ENCODE measurements around the gene PTTG1IP2. TPM values are rescaled to one million over a fixed set of nuclear protein-coding genes. Genes with fewer than 3 reads are reported as not detected.
"Not testable (repeated sequence)": the region's sequence is repeated elsewhere in the genome, so short reads cannot be mapped to it uniquely, and the experiment has no call there.

PTTG1IP2 gene
- total RNA-seq, 2 experiments from 2014 or later: not detected

DNA sequence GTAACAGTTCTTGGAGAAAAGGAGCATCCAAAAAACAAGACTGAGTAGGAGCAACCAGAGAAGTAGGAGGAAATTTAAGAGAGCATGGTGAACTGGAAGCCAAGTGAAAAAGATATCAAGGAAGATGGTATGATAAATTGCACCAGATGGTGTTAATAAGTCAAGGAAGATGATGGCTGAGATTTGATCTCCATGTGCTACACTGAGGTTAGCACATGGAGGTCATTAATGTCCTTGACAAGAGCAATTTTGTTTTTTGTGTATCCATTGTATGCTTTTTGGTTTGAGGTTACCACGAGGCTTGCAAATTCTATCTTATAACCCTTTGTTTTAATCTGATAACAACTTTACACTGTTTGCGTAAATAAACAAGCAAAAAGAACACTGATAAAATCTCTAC lies 11.3 kb upstream of the PTTG1IP2 start:
- Mint-ChIP-seq H3K36me3 (ENCODE audit: low read depth) (no peaks in the 10 kb centered on the region), H3K4me1 (peaks cover 4% of the 10 kb centered on the region), H3K27ac (no peak overlapping the region), H3K9me3 (no peaks in the 10 kb centered on the region), H3K27me3 (peaks cover 12% of the 10 kb centered on the region), H3K4me3 (no peak overlapping the region)
- ChIA-PET CTCF (no interaction called here), POLR2A (no interaction called here)
- DNase-seq: no peak

DNA sequence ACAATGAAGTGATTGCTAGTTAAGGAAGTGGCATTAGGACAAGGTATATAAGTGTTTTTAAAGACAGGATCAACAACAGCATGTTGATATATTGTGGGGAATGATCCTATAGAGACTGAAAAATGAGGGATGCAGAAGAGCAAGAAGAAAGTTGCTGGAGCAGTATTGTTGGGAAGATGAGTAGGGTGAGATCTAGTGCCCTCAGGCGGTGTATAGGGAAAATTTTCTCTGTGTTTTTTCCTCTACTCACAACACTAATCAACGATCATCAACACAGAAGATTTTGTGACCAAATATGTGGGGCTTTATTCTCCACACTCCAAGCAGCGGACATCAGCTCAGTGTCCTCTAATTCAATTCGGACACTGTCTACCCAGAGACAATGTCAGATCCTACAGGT lies 9.6 kb upstream of the PTTG1IP2 start:
- Mint-ChIP-seq H3K27ac (no peak overlapping the region), H3K27me3 (peaks cover 12% of the 10 kb centered on the region), H3K4me1 (peaks cover 7% of the 10 kb centered on the region), H3K9me3 (peaks cover 4% of the 10 kb centered on the region), H3K36me3 (ENCODE audit: low read depth) (peaks cover 3% of the 10 kb centered on the region), H3K4me3 (no peak overlapping the region)
- ChIA-PET CTCF (no interaction called here), POLR2A (no interaction called here)
- no peak for DNase-seq

DNA sequence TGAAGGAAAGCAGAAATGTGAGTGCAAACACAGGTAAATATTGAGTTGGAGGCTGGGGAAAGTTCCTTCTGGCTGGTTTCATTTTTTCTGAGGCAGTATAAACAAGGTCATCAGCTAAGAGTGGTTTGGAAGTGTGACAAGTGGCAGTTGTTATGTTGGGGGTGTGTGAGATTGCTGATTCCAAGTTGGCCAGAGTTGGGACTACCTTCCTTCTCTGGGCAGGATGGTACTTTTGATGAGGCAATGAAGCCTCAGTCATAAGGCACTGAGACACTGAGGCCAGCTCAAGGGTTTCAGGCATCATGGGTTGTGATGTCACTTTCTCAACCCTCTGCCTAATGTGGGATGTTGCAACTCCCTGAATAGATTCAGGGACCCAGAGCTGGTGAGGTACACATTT lies 8.2 kb upstream of the PTTG1IP2 start:
- Mint-ChIP-seq H3K27ac (no peak overlapping the region), H3K27me3 (peaks cover 5% of the 10 kb centered on the region), H3K9me3 (peaks cover 12% of the 10 kb centered on the region), H3K36me3 (ENCODE audit: low read depth) (peaks cover 3% of the 10 kb centered on the region), H3K4me1 (peaks cover 4% of the 10 kb centered on the region), H3K4me3 (no peak overlapping the region)
- no peak for DNase-seq
- ChIA-PET CTCF (no interaction called here), POLR2A (no interaction called here)

DNA sequence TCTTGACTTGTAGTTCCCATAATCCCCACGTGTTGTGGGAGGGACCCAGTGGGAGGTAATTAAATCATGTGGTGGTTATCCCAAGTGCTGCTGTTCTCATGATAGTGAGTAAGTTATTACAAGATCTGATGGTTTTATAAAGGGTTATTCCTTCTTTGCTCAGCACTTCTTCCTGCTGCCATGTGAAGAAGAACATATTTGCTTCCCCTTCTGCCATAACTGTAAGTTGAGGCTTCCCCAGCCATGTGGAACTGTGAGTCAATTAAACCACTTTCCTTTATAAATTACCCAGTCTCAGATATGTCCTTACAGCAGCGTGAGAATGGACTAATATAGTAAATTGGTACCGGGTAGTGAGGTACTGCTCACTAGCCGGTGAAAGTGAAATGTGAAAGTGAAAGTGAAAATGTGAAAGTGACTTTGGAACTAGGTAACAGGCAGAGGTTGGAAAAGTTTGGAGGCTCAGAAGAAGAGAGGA lies 6.2 kb upstream of the PTTG1IP2 start:
- DNase-seq; H3K36me3 Mint-ChIP-seq (ENCODE audit: low read depth); H3K27ac Mint-ChIP-seq; H3K4me3 Mint-ChIP-seq; CTCF ChIA-PET; H3K27me3 Mint-ChIP-seq; POLR2A ChIA-PET; H3K4me1 Mint-ChIP-seq: not testable (repeated sequence)
- peaks cover 12% of the 10 kb centered on the region for H3K9me3 Mint-ChIP-seq

DNA sequence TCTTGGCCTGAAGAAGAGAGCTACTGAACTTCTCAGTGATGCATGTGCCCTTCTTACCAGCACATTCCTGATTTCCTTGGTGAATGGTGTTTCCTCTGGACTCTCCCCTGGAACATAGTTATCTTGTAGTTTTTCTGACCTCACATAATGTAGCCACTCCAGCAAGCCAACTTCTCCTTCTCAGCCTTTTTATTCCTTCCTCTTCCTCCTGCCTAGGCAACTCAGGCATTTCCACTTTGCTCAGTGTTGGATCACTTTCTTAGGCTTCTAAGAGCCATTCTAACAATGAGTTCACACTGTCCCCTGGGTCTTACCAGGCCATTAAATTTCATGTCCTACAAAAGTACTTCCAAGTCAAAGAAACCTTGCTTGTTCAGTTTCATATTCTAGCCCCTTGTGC lies 3.6 kb upstream of the PTTG1IP2 start:
- POLR2A ChIA-PET: no interaction called here
- no peak for DNase-seq
- Mint-ChIP-seq H3K4me3 (no peak overlapping the region), H3K27ac (no peak overlapping the region), H3K9me3 (peaks cover 12% of the 10 kb centered on the region), H3K4me1 (peaks cover 4% of the 10 kb centered on the region), H3K27me3 (no peaks in the 10 kb centered on the region), H3K36me3 (ENCODE audit: low read depth) (peaks cover 3% of the 10 kb centered on the region)
- CTCF ChIA-PET: interaction anchor here (2.7 kb wide), 1 partner anchor 11 kb away, joined by 8 read pairs; no protein-coding TSS in a partner anchor

DNA sequence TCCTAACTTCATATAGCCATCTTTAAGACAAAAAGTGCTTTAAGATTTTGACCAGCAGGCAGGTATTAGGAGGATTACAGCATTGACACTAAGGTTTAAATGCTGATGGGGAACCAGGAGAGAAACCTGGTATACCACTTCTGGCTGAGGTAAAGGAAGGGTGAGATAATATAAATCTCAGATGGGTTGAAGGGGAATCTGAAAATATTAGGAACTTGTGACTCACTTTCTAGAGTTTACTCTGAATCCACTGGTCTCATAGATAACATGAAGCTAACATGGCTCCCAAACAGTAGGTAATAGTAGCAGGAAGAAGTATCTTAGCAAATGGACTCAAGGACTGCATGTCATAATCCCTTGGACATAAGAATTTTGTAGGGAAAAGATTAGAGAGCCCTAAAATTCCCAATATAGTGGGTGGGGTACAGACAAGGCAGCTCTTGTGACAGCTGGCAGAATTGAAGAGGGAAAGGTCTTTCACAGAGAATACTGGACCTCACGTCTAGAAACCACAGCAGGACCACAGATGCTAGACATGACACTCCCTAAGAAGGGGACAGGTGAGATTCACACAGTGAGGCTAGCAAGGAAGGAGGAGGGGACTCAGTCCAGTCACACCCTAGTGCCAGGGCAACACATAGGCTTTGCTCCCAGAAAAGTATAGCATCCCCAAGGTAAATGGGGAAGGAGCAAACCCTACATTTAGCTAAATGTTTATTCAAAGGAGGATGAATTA lies 3.5 kb downstream of the PTTG1IP2 start:
- ChIA-PET CTCF (interaction anchor here (1.6 kb wide), 1 partner anchor 17 kb away, joined by 3 read pairs; no protein-coding TSS in a partner anchor), POLR2A (no interaction called here)
- Mint-ChIP-seq H3K4me3 (no peak overlapping the region), H3K27ac (no peak overlapping the region), H3K9me3 (no peaks in the 10 kb centered on the region), H3K4me1 (no peaks in the 10 kb centered on the region), H3K36me3 (ENCODE audit: low read depth) (no peaks in the 10 kb centered on the region), H3K27me3 (no peaks in the 10 kb centered on the region)
- DNase-seq: no peak

DNA sequence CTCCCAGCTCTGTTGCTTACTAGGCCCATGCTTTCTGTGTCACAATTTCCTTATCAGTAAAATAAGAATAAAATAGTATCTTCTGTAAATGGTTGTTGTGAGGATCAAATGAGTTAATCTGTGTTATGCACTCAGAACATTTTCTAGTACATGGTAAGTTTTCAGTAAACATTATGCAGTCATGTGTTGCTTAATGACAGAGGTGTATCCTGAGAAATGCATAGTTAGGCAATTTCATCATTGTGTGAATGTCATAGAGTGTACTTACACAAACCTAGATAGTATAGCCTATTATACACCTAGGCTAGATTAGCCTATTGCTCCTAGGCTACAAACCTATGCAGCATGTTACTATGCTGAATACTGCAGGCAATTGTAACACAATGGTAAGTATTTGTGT lies 4.4 kb downstream of the PTTG1IP2 start:
- Mint-ChIP-seq H3K36me3 (ENCODE audit: low read depth) (no peaks in the 10 kb centered on the region), H3K27ac (no peak overlapping the region), H3K4me1 (no peaks in the 10 kb centered on the region), H3K9me3 (no peaks in the 10 kb centered on the region), H3K27me3 (no peaks in the 10 kb centered on the region), H3K4me3 (no peak overlapping the region)
- ChIA-PET CTCF (no interaction called here), POLR2A (no interaction called here)
- no peak for DNase-seq

DNA sequence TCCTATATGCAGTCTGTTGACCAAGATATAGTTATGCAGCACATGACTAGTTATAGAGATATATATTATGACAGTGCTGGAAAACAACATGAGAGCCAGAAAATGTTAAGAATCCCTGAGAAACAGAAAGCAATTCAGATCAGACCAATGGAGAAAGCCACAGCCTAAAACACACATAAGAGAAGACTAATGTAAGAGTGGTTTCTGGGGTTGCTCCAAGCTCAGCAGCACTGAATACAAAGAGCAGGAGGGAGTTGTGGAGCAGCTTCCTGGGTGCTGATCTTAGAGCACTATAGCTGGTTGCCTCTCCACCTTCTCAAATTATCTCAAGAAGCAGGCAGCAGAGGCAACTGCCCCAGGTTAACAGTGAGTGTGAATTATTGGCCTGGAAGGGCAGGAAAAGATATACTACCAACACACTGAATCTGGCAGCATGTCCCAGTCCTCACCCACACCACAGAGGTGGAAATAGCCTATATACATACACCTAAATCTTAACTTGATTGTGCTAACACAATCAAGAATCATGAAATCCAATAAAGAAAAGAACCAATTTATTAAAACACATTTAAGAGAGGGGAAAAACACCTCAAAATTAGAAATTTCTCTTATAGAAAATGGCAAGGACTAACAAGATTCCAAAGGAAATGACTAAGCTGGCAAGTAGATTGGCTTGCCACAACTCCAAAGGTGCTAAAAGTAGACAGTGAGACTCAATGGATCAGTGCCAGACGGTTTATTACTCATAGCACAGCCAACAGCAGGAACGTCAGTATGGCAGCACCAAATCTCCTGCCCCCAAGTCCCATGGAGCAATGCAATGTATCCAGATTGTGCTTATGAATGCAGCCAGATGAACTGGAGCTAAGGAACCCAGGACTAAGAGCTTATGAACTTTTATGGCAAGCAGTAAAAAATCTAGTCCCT lies 5.1 kb downstream of the PTTG1IP2 start:
- Mint-ChIP-seq H3K27ac (no peak overlapping the region), H3K4me1 (no peaks in the 10 kb centered on the region), H3K4me3 (no peak overlapping the region), H3K27me3 (no peaks in the 10 kb centered on the region), H3K36me3 (ENCODE audit: low read depth) (no peaks in the 10 kb centered on the region), H3K9me3 (no peaks in the 10 kb centered on the region)
- ChIA-PET CTCF (no interaction called here), POLR2A (no interaction called here)
- DNase-seq: no peak

DNA sequence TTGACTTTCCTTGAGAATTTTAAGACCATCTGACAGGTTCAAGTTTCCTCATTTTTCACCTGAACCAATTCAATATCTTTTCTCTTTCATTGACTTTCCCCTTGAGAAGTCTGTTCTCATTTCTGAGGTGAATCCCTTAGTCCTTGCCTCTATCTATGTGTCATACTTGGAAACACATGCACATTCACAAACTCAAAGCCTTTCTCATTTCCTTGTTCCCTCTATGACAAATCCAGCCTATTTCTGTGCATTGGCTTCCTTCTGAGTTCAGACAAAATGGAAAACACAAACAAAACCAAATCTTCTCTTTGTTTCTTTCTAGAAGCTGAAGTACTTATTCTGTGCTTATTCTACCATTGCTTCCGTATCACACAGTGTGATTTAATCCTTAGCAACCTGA lies 13.8 kb downstream of the PTTG1IP2 start:
- H3K27ac Mint-ChIP-seq: no peak overlapping the region
- no peak for DNase-seq
- no peaks in the 10 kb centered on the region for H3K9me3 Mint-ChIP-seq
- no peaks in the 10 kb centered on the region for H3K36me3 Mint-ChIP-seq (ENCODE audit: low read depth)
- H3K4me3 Mint-ChIP-seq: no peak overlapping the region
- POLR2A ChIA-PET: no interaction called here
- peaks cover 3% of the 10 kb centered on the region for H3K27me3 Mint-ChIP-seq
- CTCF ChIA-PET: no interaction called here
- no peaks in the 10 kb centered on the region for H3K4me1 Mint-ChIP-seq

DNA sequence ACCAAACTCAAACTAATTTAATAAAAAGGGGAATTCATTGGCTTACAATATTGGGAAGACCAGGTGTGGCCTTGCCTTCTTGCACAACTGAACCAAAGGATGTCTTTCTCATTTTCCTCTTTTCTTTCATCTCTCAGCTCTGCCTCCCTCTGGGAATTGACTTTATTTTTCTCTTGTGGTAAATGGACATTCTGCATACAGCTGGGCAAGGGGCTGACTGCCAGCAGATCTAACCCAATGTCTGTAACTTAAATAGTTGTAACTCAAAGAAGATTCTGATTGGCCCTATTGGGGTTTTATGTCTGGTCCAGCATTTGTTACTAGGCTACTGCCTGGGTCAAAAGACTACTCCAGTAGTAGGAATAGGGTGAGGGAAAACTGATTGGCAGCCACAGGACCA lies 15.3 kb downstream of the PTTG1IP2 start:
- H3K4me1 Mint-ChIP-seq: no peaks in the 10 kb centered on the region
- CTCF ChIA-PET: interaction anchor here (0.9 kb wide), 1 partner anchor 35 kb away, joined by 3 read pairs; no protein-coding TSS in a partner anchor
- no peaks in the 10 kb centered on the region for H3K9me3 Mint-ChIP-seq
- H3K27ac Mint-ChIP-seq: no peak overlapping the region
- DNase-seq: no peak
- no peak overlapping the region for H3K4me3 Mint-ChIP-seq
- peaks cover 3% of the 10 kb centered on the region for H3K27me3 Mint-ChIP-seq
- POLR2A ChIA-PET: no interaction called here
- H3K36me3 Mint-ChIP-seq (ENCODE audit: low read depth): no peaks in the 10 kb centered on the region

DNA sequence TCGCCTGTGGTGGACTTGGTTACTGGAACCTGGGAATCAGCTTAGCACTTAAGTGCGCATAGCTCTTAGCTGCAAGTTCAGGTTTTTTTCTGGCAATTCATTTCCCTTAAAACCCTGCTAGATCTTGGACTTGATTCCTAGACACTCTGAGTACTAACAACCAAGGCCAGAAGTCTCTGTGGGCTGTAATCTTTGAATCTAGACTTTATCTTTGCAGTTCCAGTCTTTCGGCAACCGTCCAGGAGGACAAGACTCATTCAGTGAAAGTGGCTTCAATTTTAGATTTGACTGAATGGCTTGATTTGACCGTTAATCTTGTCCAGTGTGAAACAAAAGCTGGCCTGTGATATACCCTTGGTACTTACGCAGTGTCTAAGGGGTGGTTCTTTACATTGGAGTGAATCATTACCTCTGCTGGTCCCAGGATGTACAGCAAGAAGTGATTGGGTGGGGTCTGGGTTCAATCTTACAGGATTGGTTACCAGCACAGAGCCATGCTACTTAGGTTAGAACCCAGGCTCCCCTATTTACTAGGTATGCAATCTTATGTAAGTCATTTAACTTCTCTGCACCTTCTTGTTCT lies 16.4 kb downstream of the PTTG1IP2 start:
- H3K4me1 Mint-ChIP-seq: no peaks in the 10 kb centered on the region
- H3K27me3 Mint-ChIP-seq: peaks cover 3% of the 10 kb centered on the region
- H3K36me3 Mint-ChIP-seq (ENCODE audit: low read depth): no peaks in the 10 kb centered on the region
- no peak for DNase-seq
- no peak overlapping the region for H3K27ac Mint-ChIP-seq
- no peak overlapping the region for H3K4me3 Mint-ChIP-seq
- POLR2A ChIA-PET: no interaction called here
- no peaks in the 10 kb centered on the region for H3K9me3 Mint-ChIP-seq
- CTCF ChIA-PET: no interaction called here

DNA sequence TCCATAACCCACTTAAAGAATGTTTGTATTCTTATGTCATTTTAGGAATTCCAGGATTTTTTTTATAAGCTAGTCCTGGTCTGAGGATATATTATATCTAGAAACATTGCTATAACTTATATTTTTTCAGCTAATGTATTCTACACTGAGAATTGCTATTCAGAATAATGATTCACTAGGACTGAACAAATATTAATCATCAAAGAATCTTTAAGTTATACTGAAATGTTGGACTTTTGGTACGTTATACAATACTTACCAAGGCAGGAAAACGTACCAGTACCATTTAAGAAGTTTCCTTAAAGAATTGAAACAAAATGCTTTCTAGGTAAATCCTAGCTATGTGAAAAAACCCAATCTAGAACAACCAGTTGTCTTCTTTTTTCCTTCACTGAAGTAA lies 18.4 kb downstream of the PTTG1IP2 start:
- DNase-seq: no peak
- ChIA-PET POLR2A (no interaction called here), CTCF (no interaction called here)
- no peak overlapping the region for H3K4me3 Mint-ChIP-seq
- peaks cover 3% of the 10 kb centered on the region for H3K27me3 Mint-ChIP-seq
- H3K36me3 Mint-ChIP-seq (ENCODE audit: low read depth): no peaks in the 10 kb centered on the region
- no peak overlapping the region for H3K27ac Mint-ChIP-seq
- H3K4me1 Mint-ChIP-seq: no peaks in the 10 kb centered on the region
- no peaks in the 10 kb centered on the region for H3K9me3 Mint-ChIP-seq

DNA sequence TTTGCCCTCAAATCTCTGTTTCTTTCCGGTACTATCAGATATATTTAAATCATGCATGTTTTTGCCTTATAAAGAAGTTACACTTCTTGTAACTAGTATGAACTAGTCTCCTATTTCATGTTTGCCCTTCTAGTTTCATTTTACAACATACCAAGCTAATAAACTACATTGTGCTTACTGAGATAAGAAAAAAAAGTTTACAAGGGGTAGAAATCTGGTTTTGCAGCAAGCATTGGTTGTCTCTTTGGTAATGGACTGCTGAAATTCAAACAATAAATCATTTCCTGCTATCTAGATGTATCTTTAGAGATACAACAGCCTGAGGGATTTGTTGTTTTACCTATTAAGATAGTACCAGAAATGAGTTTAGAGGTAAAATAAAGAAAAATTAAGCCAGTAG lies 18.8 kb downstream of the PTTG1IP2 start:
- H3K4me3 Mint-ChIP-seq: no peak overlapping the region
- H3K9me3 Mint-ChIP-seq: no peaks in the 10 kb centered on the region
- DNase-seq: no peak
- no peak overlapping the region for H3K27ac Mint-ChIP-seq
- H3K4me1 Mint-ChIP-seq: no peaks in the 10 kb centered on the region
- H3K27me3 Mint-ChIP-seq: peaks cover 2% of the 10 kb centered on the region
- ChIA-PET CTCF (no interaction called here), POLR2A (no interaction called here)
- H3K36me3 Mint-ChIP-seq (ENCODE audit: low read depth): no peaks in the 10 kb centered on the region
